NB4 (cell line): ENCODE data around the gene CUL4A.

ENCODE experiments used
- POLR2A ChIP-seq: IDR thresholded peaks from 2 replicates; pipeline ENCODE4 v1.6.1; 2011; ENCODE audit warnings: mild to moderate bottlenecking; ENCODE audit not compliant: insufficient read length; ENCODE audit errors: extremely low read depth
- TF ChIP-seq, protein P1 (sequence below): IDR thresholded peaks from one replicate; pipeline ENCODE4 v1.5.1; 2012; ENCODE audit warnings: low read depth, low read length
- TF ChIP-seq, protein P2 (sequence below): IDR thresholded peaks from 2 replicates; pipeline ENCODE4 v1.6.1; 2011; ENCODE audit warnings: low read depth, low read length

DNA sequence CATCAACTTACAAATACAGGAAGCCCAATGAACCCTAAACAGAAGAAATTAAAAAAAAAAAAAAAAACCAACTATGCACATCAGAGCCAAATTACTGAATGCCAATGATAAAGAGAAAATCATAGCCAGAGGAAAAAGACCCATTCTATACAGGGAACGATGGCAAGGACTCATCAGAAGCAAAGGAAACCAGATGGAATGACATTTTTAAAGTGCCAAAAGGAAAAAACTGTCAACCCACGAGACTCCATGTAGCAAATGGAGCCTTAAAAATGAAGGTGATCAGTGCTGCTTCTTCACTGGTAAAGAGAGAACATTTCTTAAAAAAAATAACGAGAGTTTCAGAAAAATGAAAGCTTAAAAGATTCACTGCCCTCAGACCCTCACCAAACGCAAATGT lies 19.2 kb upstream of the CUL4A start:
- TF ChIP-seq, protein P1, sequence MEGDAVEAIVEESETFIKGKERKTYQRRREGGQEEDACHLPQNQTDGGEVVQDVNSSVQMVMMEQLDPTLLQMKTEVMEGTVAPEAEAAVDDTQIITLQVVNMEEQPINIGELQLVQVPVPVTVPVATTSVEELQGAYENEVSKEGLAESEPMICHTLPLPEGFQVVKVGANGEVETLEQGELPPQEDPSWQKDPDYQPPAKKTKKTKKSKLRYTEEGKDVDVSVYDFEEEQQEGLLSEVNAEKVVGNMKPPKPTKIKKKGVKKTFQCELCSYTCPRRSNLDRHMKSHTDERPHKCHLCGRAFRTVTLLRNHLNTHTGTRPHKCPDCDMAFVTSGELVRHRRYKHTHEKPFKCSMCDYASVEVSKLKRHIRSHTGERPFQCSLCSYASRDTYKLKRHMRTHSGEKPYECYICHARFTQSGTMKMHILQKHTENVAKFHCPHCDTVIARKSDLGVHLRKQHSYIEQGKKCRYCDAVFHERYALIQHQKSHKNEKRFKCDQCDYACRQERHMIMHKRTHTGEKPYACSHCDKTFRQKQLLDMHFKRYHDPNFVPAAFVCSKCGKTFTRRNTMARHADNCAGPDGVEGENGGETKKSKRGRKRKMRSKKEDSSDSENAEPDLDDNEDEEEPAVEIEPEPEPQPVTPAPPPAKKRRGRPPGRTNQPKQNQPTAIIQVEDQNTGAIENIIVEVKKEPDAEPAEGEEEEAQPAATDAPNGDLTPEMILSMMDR = no peak
- TF ChIP-seq, protein P2, sequence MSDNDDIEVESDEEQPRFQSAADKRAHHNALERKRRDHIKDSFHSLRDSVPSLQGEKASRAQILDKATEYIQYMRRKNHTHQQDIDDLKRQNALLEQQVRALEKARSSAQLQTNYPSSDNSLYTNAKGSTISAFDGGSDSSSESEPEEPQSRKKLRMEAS = no peak
- no peak for TF ChIP-seq POLR2A
